Stimulated activated CD8-positive, alpha-beta memory T cell treated with anti-CD3 and anti-CD28 coated beads, Interleukin-4, amount 100 ng/mL, for 4 hours (primary cell): ENCODE data around the gene AFDN.
A peak's percentile ranks its signal among the peaks of the same experiment; 100 is the strongest.

Source experiments
- DNase-seq, 2 donors: peaks; one replicate each; pipeline ENCODE4 v3.0.0-alpha.2; 2020; ENCODE audit warnings: low read depth in 2 of 2, low spot score in 1 of 2

The AFDN gene

DNA sequence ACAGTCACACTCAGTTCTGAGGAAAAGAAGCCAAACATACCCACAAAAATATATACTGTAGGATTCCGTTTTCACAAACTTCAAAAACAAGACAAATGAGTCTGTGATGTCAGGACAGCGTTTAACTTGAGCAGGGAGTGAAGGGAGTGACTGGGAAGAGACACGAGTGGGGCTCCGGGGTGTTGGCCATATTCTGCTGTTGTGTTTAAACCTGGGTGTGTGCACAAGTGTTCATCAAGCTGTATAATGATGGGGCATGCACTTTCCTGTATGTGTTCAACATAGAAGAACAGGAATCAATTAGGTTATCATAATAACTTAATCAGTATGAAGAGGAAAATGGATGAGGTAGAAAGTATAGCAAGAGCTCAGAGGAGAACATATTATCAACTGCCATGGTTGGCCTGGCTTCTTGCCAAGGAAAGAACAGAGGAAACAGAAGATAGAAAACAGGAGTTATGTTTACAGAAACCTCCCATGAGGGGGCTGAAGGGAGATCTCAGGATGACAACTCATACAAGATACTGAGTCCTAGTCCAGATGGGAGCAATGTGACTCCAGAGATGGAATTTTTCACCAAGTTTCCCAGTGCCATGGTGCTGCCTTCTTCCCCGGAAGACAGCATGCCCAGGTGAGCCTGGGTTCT, 15.1 kb upstream of the AFDN start:
- DNase-seq: no peak

DNA sequence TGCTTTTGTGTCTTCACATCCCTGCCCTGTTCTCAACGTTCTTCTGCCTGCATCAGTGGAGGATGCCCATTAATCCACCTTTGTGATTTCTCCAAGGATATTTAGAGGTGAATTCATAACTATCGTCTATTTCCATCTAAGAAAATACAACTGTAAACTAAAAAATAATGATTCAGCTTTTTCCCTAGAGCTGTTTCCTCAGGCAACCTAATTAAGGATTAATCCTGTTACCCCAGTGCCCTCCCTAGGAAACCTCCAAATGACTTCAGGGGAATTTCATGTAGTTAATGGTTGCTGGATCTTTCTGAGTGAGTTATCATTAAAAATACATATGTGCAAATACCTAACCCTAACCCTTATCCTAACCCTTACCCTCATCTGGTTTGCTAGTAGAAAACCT, 14.6 kb upstream of the AFDN start:
- DNase-seq: no peak

DNA sequence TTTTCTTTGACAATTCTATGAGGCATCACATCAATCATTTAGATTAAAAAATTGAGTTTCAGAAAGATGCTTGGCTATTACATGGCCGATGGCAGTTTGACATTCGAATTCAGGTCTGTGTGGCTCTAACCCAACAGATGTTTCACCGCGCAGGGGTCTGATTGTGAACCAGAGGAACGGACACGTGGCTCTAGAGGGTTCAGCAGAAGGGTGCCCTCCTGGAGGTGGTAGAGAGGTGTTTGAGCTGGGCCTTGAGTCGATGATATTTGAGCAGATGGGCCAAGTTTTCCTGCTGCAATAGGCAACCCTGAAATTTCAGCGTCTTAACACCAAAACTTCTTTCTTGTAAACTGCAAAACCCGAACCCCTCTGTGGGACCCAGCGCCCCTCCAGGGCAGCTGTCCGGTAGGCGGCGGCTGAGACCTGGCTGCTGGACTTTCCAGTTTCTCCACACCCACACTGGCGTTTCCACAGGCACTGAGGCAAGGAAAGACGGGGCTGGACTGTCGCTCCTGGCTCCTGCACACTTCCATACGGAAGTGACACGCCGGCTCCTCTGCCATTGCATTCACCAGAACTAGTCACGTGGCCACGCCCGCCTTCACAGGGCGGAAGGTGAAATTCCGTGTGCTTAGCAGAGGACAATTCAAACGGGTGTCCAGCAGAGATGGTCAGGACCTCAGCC, 11.3 kb upstream of the AFDN start:
- no peak for DNase-seq

DNA sequence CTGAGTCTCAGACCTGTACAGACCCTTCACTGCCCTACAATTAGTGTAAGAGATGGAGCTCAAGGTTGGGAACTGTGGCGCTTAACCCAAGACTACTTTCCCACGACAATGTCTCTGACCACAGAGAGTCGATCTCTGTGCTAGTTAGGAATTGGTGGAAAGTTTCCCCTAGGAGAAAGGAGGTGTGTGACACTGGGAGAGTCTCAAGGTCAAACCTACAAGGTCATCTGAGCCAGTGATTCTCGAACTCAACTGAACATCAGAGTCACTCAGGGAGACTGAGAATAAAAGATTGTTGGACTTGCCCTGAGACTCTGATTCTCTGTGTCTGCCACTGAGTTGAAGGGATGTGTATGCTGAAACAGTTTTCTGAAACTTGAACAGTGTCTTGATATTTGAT, 9.7 kb upstream of the AFDN start:
- DNase-seq: no peak

DNA sequence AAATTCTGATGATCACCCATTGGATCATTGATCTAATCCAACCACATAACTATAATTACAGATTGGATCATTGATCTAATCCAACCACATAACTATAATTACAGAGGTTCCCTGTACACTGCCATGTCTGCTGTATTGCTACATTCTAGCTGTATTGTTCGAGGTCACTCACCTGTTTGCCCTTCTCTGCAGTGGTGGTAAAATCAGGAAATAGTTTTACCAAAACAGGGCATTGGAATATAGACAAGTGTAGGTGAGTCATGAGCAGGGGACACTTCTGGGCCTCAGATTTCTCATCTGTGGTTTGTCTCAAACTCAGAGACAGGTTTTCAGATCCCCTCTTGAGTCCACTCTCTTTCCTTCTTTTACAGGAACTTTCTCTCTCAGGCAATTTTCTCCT, 9.0 kb upstream of the AFDN start:
- no peak for DNase-seq

DNA sequence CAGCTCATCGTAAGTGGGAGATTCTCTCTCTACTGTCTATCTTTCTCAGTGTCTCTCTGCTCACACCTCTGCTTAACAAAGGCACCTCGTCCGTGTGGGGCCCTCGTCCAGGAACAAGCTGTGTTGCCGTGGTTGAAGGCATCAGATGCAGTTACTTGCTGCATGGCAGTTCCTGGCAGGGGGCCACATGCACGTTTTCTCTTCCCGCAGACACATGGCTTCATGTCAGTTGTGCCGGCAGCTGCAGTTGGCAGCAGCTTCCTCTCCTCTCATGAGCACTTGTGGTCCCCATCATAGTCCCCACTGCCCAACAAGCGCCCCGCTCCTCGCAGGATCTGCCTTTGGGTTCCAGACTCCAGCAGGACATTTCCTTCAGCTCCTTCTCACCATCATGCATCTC, 7.1 kb upstream of the AFDN start:
- no peak for DNase-seq

DNA sequence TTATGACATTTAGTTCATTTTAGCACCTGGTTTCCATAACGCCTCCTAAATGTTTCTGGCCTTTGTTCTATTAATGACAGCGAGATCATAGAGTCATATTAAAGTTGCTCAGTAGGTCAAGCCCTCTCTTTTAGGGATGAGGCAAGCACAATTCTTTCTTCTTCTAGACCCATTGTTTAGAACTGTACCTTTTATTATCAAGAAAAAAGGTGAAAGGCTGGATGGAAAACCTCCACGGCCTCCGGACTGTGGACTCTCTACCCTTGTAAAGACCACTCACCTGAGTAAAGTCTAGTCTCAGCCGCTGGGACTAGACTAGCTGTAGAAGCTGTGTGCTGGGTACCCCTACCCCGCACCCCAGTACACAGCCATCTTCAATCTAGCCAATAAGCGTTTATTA, 6.0 kb upstream of the AFDN start:
- DNase-seq: no peak

DNA sequence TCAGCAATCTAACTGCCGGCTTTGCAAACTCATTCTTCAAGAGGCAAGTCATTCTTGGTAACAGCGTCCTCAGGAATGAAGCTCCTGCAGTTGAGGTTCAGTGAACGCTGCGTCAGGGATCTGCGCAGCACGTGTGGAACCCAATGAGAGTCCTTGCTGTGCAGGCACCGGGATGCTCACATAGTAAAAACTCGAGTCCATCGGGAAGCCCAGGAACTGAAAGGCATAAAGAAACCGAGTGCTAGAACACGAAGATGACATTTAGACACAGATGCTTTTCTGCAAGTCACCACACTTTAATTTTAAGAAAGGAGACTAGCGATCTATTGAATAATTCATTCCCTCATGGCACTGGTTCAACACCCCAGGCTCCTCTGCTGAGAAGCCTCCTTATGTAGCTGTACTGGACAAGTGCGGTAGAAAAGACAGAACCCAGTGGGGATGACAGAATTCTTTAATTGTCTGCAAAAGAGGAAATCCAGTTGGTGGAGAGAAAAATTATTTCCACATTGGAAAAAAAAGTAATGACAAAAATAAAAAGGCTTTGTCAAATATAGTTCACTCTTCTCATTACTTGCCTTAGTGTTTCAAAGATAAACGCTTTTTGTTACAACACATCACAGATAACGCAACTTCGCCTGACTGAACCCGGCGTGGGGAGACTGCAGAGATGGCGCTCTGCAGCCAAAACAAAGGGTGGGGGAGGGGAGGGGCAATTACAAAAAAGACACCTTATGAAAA, 1.9 kb upstream of the AFDN start:
- no peak for DNase-seq

DNA sequence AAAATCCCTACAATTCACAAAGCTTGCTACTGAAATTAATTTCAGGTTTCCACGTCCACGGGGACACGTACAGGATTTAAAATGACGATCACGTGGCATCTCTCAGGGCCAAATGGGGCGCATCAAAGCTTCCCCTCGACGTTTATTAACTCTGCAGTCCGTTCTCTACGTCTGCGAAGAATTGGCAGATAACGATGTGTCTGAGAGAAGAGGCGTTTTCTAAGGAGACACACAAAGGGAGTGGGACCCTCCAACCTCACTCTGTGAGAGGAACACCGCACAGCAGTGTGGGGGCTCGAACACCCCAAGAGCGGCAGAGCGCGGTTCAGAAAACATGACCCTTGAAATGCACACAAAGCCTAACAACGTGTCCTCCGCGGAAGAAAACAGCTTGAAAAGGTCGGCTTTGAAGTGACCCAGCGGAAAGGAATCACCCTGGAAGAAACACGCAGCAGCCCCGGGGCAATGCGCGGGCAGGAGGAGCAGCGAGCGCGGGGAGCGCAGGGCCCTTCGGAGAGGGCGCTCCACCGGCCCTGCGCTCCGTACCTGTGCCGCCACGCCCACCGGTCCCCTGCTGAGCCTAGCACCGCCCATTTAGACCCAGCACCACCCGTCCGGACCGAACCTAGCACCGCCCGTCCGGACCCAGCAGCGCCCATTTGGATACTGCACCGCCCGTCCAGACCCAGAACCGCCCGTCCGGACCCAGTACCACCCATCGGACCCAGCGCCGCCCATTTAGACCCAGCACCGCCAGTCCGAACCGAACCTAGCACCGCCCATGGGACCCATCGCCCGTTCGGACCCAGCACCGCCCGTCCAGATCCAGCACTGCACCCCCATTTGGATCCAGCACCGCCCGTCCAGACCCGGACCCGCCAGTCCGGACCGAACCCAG, 1.1 kb upstream of the AFDN start:
- no peak for DNase-seq

DNA sequence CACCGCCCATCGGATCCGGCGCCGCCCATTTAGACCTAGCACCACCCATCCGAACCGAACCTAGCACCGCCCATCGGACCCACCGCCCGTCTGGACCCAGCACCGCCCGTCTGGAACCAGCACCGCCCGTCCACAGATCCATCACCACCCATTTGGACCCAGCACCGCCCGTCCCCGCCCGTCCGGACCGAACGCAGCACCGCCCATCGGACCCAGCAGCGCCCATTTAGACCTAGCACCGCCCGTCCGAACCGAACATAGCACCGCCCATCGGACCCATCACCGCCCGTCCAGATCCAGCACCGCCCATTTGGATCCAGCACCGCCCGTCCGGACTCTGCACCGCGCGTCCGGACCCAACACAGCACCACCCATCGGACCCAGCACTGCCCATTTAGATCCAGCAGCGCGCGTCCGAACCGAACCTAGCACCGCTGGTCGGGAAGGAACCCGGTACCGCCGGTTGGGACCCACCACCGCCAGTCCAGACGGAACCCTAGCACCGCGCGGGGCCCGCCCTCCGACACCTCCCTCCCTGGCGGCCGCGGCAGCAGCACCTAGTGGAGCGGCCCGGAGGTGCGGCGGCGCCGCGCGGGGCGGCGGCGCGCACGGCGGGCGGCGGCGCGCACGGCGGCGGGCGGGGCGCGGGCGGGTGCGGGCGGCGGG, 348 bp upstream of the AFDN start:
- peak in 1 of 2 donors; percentile 24 for DNase-seq

DNA sequence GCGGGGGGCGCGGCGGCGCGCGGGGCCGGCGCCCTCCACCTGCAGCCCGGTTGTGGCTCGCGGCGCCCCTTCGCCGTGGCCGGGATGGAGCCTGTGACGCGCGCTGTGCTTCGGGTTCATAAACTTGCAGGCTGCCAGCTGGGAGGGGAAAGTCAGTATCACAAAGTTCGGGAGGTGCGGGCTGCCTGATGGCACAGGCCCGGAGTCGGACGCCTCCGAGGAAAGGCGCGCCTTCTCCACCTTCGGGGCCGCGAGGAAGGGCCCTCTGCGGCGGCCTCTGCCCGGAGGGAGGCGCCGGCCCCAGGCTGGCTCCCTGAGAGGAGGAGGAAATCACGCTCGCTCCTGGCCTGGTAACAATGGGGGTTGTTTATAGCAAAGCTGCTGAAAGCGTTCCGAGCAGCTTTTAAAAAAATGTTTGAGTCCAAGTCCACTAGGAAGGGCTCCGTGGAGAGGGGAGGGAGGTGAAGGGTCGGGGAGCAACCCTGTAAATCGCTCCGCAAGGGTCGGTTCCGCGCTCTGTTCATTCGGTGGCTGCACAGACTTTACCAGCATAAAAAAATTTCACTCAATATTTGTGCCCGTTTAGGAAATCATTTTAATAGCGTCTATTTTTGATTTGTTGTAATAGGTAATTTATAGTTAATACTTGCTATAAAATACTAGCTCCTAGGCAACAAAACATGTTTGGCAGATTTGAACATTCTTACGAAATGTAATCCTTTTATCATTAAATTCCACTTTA, 1.0 kb downstream of the AFDN start:
- DNase-seq: no peak

DNA sequence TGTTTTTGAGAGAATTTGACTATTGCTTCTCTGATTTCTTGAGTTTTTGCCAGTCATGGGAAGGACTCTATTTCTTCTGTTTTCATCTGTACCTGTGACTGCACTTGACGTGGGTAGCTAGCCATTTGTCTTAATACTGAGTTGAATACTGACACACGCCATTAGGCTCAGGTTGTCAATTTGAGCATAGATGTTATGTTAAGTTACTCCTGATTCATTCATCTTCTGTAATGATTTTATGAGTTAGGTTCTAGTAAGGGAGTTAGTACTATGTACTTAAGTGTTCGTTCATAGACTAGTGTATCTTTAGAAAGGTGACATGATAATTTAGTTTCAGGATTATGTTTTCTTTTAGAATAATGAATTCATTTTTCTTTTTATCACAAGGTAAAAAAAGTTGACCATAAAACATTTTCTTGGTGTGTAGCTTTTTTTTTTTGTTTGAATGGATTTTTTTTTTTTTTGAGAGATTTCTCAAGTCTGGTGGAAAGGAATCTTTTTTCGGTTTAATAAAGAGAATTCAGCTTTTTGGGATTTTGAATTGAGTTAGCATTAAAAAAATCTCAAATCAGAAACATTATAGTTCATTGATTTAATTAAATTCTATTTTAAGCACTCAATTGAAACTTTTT, 1.7 kb downstream of the AFDN start:
- DNase-seq: no peak

DNA sequence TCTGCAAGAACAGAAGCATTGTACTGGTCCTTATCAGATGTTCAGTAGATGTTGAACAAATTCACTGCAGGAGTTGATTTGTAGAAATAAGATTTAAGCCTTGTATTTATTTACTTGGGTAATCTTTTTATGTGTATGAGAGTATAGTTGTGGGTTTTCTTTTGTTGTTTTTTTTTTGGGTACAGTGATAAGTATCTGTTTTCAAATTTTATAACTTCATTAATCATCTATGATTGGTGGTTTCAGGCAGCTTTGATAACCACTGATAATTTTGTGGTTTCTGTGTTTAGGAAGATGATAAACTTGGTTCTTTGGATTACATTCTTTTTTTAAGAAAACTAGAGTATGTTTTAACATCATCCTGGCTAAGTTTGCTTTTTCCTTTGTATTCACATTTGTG, 2.8 kb downstream of the AFDN start:
- DNase-seq: no peak

DNA sequence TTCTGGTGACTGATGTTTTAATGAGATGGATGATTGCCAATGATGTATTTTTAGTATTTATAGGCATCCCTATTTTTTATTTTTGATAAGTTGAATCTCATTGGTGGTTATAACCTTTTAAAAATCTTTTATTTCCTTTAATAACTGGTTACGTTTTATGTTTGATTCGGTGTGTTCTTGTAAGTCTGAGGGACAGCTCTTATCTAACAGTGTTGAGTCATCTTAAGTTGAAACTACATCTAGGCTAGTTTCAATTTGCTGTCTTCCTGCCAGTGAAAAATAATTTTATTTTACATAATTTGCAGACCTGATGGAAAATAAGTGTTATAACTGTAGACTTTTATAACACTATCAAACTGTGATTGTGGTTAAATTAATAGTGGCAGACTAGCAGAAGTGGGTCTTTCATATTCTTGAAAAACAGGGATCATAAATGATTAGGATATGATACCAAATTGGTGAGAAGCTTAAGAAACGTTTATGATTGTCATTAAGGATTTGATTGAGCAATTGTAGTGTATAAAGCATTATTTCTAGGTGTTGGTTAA, 4.6 kb downstream of the AFDN start:
- no peak for DNase-seq

DNA sequence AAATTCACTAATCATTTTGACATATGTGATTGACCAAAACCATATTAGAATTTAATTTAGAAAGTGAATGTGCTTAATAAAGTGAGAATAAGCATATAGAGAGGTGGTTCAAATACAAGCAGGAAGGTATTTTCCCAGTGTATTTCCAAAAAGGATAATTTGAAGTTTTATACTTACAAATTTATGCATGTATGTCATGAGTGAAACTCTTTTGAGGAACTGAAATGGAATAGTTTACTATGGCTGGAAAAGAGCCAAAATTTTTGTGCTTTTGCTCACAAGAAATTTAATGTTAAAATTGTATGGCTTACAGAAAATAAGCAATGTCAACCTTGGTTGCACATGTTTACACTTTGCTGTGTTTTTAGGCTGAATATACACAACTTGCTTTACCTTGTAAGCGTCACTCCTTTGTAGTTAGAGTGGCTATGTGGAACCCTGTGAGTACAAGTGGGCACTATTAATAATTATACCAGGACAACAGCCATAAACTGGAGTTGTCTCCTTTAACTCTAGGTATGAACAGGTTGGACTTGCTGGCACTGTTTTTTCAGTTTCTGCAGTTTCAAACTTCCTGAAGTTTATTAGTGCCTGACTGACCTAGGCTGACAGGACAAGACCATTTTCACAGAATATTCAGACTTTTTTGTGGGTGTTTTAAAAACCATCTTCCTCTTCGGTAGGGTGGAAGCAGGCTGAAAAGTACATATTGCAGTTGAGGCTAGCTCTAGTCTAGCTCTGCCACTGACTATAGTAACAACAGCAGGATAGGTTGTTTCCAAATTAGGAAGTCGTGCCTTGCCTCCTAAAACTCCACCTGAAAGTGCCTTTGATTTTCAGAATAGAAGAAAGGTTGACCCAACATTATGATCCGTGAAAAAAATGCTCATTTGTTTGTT, 6.0 kb downstream of the AFDN start:
- no peak for DNase-seq

DNA sequence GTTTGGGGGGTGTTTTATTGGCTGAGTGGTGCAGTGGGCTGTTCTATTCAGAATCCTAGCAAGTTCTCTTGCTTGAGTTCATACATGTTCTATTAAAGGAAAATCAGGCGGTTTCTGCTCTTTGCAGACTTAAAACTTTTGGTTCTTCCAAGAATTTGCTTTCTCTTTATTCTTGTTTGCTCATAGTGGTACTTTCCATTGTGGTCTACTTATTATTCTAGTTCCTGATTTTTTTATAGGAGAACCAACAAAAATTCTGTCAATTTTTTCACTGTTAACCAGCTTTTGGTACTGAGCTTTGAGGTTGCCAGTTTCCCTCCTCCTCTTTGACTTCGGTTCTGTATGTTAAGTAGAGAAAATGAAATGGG, 6.7 kb downstream of the AFDN start:
- no peak for DNase-seq

DNA sequence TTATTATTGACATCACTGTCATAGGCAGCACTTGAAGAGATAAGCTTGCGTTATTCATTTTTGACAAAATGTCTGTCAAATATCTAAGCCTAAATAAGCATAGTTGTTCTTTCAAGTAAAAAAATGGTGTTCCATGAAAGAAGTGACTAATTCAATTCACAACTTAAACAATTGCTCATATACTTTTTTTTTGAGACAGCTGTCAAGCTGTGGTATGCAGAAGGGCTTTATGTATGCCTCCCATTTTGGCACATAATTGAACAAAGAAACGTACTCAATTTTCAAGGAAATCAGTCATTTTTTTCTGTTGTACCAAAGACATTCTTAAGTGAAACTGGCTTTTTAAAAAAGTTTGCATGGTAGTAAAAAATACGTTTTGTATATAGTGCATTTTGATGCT, 8.5 kb downstream of the AFDN start:
- DNase-seq: no peak

DNA sequence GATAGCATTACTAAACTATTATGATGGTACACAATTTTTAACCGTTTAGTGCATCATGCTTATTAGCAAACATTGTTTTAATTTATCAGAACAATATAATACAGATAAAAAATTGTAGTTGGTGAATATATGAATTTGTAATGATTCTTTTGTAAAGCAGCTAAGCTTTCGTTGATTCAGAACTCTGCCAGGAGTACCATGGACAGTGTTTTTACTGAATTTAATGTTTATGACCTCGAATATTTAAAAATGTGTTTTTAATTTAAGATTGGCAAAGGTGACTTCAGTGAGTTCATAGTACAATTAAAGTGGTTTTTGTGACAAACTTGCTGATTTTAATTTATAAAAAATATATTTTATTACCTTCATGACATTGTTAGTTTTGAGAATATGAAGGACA, 10.0 kb downstream of the AFDN start:
- no peak for DNase-seq
